Endodermal cell (in vitro differentiated cells): ENCODE results near the gene SEC14L1. TPM values are rescaled to one million over a fixed set of nuclear protein-coding genes. Genes with fewer than 3 reads are reported as not detected.

Source experiments
- DNase-seq: peaks from one replicate; pipeline ENCODE4 v3.0.0-alpha.2; 2017
- H3K27ac ChIP-seq: 2 replicates; pipeline ENCODE4 v1.5.1; 2013; ENCODE audit warnings: mild to moderate bottlenecking, low read depth, low read length, moderate library complexity
- H3K27me3 ChIP-seq: 2 replicates; pipeline ENCODE4 v1.6.1; 2013; ENCODE audit warnings: mild to moderate bottlenecking, low read length, moderate library complexity; ENCODE audit not compliant: insufficient read depth, control insufficient read depth, poor library complexity, severe bottlenecking
- H3K36me3 ChIP-seq: 2 replicates; pipeline ENCODE4 v1.7.0; 2013; ENCODE audit warnings: mild to moderate bottlenecking, low read length, moderate library complexity; ENCODE audit not compliant: control insufficient read depth, insufficient read depth
- H3K4me1 ChIP-seq: one replicate; pipeline ENCODE4 v1.7.0; 2013; ENCODE audit warnings: low read length; ENCODE audit not compliant: control insufficient read depth, insufficient read depth
- H3K4me3 ChIP-seq: 2 replicates; pipeline ENCODE4 v1.5.1; 2013; ENCODE audit warnings: mild to moderate bottlenecking, low read length, moderate library complexity
- H3K9ac ChIP-seq: 2 replicates; pipeline ENCODE4 v1.6.1; 2013; ENCODE audit warnings: mild to moderate bottlenecking, low read length, moderate library complexity; ENCODE audit not compliant: poor library complexity, severe bottlenecking; ENCODE audit errors: extremely low read depth
- H3K9me3 ChIP-seq: 2 replicates; pipeline ENCODE4 v1.6.1; 2013; ENCODE audit warnings: mild to moderate bottlenecking, low read length, moderate library complexity; ENCODE audit not compliant: control insufficient read depth
- H3K27ac Mint-ChIP-seq: 2 replicates; pipeline ENCODE4 v1.8.0; 2020; ENCODE audit warnings: mixed read lengths
- H3K27me3 Mint-ChIP-seq: 2 replicates; pipeline ENCODE4 v1.8.0; 2021; ENCODE audit warnings: mild to moderate bottlenecking, mixed read lengths; ENCODE audit not compliant: insufficient read depth
- H3K36me3 Mint-ChIP-seq: 2 replicates; pipeline ENCODE4 v1.8.0; 2020; ENCODE audit warnings: low read depth, mixed read lengths
- H3K4me1 Mint-ChIP-seq: 2 replicates; pipeline ENCODE4 v1.8.0; 2020; ENCODE audit warnings: mixed read lengths
- H3K4me3 Mint-ChIP-seq: 2 replicates; pipeline ENCODE4 v1.8.0; 2020; ENCODE audit warnings: mild to moderate bottlenecking, moderate library complexity, mixed read lengths
- H3K9me3 Mint-ChIP-seq: 2 replicates; pipeline ENCODE4 v1.8.0; 2020; ENCODE audit warnings: mild to moderate bottlenecking, mixed read lengths
- WGBS, 2 experiments: methylation state at CpG; one replicate each; pipeline versions ENCODE4 v1.1.5 to v1.1.7; 2013; ENCODE audit warnings: missing lambda C conversion rate in 2 of 2, mixed read lengths in 1 of 2; ENCODE audit not compliant: insufficient coverage in 1 of 2, insufficient read length in 1 of 2; 5-methylcytosine and 5-hydroxymethylcytosine counted together
- total RNA-seq, 2 donors: library from RNA; stranded (reverse); fragmentation: NEBNext Ultra II Directional in 1 of 2; extraction: Animal tissue kit (Norgen Biotek cat#: 25700) in 1 of 2; gene quantifications; 2 replicates in 1 of 2; 3 replicates in 1 of 2; pipeline ENCODE4 v1.2.1, GENCODE V29; 2021
- TF ChIP-seq, protein P1 (sequence below): fragments of 200-600 bp; sonication (generic); conservative IDR thresholded peaks from 2 replicates; pipeline ENCODE4 v1.5.0; 2021; ENCODE audit warnings: antibody characterized with exemption, mild to moderate bottlenecking

SEC14L1 gene
- total RNA-seq, 2 donors from 2014 or later, result 77.0 to 87.4 TPM

GRCh38 chr17:77095461-77095860, 45.3 kb upstream of the SEC14L1 start:
- Histone ChIP-seq H3K27ac (no peak overlapping the region), H3K27me3 (no peaks in the 10 kb centered on the region), H3K4me3 (no peak overlapping the region), H3K4me1 (no peaks in the 10 kb centered on the region), H3K36me3 (peaks cover 17% of the 10 kb centered on the region), H3K9ac (no peak overlapping the region), H3K9me3 (no peaks in the 10 kb centered on the region)
- Mint-ChIP-seq H3K27ac (peak overlapping the region; percentile 29), H3K36me3 (peaks cover 62% of the 10 kb centered on the region), H3K9me3 (no peaks in the 10 kb centered on the region), H3K4me1 (peaks cover 7% of the 10 kb centered on the region), H3K27me3 (no peaks in the 10 kb centered on the region), H3K4me3 (no peak overlapping the region)
- DNase-seq, result no peak
- 81 to 97% methylated on average over 3 to 7 of the region's 7 CpGs for WGBS, 2 experiments
- TF ChIP-seq, protein P1, sequence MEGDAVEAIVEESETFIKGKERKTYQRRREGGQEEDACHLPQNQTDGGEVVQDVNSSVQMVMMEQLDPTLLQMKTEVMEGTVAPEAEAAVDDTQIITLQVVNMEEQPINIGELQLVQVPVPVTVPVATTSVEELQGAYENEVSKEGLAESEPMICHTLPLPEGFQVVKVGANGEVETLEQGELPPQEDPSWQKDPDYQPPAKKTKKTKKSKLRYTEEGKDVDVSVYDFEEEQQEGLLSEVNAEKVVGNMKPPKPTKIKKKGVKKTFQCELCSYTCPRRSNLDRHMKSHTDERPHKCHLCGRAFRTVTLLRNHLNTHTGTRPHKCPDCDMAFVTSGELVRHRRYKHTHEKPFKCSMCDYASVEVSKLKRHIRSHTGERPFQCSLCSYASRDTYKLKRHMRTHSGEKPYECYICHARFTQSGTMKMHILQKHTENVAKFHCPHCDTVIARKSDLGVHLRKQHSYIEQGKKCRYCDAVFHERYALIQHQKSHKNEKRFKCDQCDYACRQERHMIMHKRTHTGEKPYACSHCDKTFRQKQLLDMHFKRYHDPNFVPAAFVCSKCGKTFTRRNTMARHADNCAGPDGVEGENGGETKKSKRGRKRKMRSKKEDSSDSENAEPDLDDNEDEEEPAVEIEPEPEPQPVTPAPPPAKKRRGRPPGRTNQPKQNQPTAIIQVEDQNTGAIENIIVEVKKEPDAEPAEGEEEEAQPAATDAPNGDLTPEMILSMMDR, result no peak

DNA sequence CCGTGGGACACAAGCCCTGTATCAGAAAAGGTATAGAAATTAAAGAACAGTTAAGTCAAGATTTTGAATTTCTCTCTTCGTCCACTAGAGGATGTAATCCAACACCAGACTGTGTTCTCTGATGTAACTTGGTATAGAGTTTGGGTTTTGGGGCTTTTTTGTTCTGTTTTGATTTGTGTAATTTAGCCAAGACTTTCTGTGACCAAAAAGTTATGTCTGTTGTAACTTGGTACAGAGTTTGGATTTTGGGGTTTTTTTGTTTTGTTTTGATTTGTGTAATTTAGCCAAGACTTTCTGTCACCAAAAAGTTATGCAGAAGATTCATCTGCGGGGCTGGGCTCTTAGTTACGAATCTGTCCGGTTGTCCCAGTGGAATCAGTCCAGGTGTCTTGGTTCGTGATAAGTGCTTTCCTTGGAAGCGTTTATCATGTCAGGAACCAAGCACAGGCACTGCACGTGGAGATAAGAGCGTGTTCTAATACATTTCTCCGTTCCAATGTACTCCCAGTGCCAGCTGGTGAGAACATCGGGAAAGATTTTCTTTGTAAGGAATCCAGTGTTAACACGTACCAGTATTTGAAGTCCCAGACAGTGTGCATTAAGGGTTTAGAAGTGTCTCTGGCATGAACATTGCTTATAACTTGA, 44.1 kb upstream of the SEC14L1 start:
- peaks cover 17% of the 10 kb centered on the region for H3K36me3 ChIP-seq
- Mint-ChIP-seq H3K27ac (no peak overlapping the region), H3K4me3 (no peak overlapping the region), H3K27me3 (no peaks in the 10 kb centered on the region), H3K4me1 (peaks cover 10% of the 10 kb centered on the region), H3K36me3 (peaks cover 54% of the 10 kb centered on the region), H3K9me3 (no peaks in the 10 kb centered on the region)
- no peak overlapping the region for H3K27ac ChIP-seq
- H3K9ac ChIP-seq, result no peak overlapping the region
- no peaks in the 10 kb centered on the region for H3K9me3 ChIP-seq
- DNase-seq, result no peak
- no peaks in the 10 kb centered on the region for H3K27me3 ChIP-seq
- TF ChIP-seq, protein P1, result peak; percentile 69
- H3K4me3 ChIP-seq, result no peak overlapping the region
- H3K4me1 ChIP-seq, result no peaks in the 10 kb centered on the region
- 88 to 89% methylated on average over 11 to 12 of the region's 12 CpGs for whole genome bisulfite sequencing, 2 experiments

DNA sequence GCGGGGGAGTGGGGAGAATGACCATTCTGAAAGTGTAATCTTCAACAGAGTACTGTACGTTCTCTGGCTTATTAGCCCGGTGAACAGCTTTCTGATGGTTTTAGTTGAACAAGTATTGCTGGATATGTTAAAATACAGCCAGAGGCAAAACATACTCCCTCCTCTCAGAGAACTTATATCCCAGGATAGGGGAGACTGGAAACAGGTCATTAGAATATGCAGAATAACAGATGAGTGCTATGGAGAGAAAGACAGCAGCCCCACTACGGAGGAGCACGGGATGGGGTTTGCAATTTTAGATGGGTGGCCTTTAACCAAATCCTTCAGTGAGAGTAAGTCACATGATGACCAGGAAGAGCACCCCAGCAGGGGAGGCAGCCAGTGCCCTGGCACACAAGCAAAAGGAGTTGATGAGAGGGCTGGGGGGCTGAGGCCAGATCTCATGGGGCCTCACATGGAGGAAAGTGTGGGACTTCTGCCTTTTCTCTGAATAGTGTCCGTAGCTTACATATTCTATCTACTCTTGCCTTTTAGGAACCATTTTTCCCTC, 43.1 kb upstream of the SEC14L1 start:
- no peaks in the 10 kb centered on the region for H3K9me3 Mint-ChIP-seq
- H3K27me3 Mint-ChIP-seq, result no peaks in the 10 kb centered on the region
- Histone ChIP-seq H3K4me3 (no peak overlapping the region), H3K4me1 (no peaks in the 10 kb centered on the region), H3K9ac (no peak overlapping the region), H3K36me3 (peaks cover 12% of the 10 kb centered on the region), H3K27me3 (no peaks in the 10 kb centered on the region), H3K9me3 (no peaks in the 10 kb centered on the region), H3K27ac (no peak overlapping the region)
- no peak for DNase-seq
- 79 to 91% methylated on average over 3 to 6 of the region's 6 CpGs for WGBS, 2 experiments
- no peak overlapping the region for H3K4me3 Mint-ChIP-seq
- no peak overlapping the region for H3K27ac Mint-ChIP-seq
- H3K4me1 Mint-ChIP-seq, result peaks cover 13% of the 10 kb centered on the region
- TF ChIP-seq, protein P1, result no peak
- H3K36me3 Mint-ChIP-seq, result peaks cover 48% of the 10 kb centered on the region
